Stimulated activated CD4-positive, alpha-beta T cell treated with anti-CD3 and anti-CD28 coated beads, Interleukin-4, amount 100 ng/mL, for 48 hours (primary cell): ENCODE measurements around the gene YY1.
"Not testable (repeated sequence)": the region's sequence is repeated elsewhere in the genome, so short reads cannot be mapped to it uniquely, and the experiment has no call there.

Source experiments
- DNase-seq, 2 donors: peaks; one replicate each; pipeline ENCODE4 v3.0.0-alpha.2; 2020; ENCODE audit warnings: low read depth in 2 of 2

YY1 gene

GRCh38 chr14:100243020-100243419, 4.1 kb downstream of the YY1 start:
- no peak for DNase-seq

GRCh38 chr14:100246809-100247428, 8.0 kb downstream of the YY1 start:
- no peak for DNase-seq

- no peak for DNase-seq
These were observed 12.0 kb downstream of the YY1 start for GRCh38 chr14:100250732-100251465.

- DNase-seq: no peak
These were observed 13.7 kb downstream of the YY1 start for GRCh38 chr14:100252684-100253083.

- DNase-seq: no peak
These were observed 17.5 kb downstream of the YY1 start for GRCh38 chr14:100256339-100256895.

- DNase-seq: no peak
These were observed 22.7 kb downstream of the YY1 start for GRCh38 chr14:100261621-100262020.

GRCh38 chr14:100262545-100262944, 23.6 kb downstream of the YY1 start:
- no peak for DNase-seq

GRCh38 chr14:100263141-100263540, 24.2 kb downstream of the YY1 start:
- DNase-seq: no peak

GRCh38 chr14:100267990-100268389, 29.0 kb downstream of the YY1 start:
- no peak for DNase-seq

- DNase-seq: no peak
These were observed 29.8 kb downstream of the YY1 start for GRCh38 chr14:100268591-100269207.

GRCh38 chr14:100271247-100271939, 32.4 kb downstream of the YY1 start:
- no peak for DNase-seq

GRCh38 chr14:100274250-100274649, 35.3 kb downstream of the YY1 start:
- DNase-seq: no peak

GRCh38 chr14:100275214-100275613, 36.3 kb downstream of the YY1 start:
- no peak for DNase-seq

GRCh38 chr14:100278702-100279101, 39.8 kb downstream of the YY1 start:
- no peak for DNase-seq

GRCh38 chr14:100279133-100279532, 40.2 kb downstream of the YY1 start:
- DNase-seq: no peak

- no peak for DNase-seq
These were observed 40.6 kb downstream of the YY1 start for GRCh38 chr14:100279563-100279962.

- no peak for DNase-seq
These were observed 42.5 kb downstream of the YY1 start for GRCh38 chr14:100281286-100282082.

GRCh38 chr14:100282083-100282350, 43.1 kb downstream of the YY1 start:
- DNase-seq: no peak

- no peak for DNase-seq
These were observed 43.9 kb downstream of the YY1 start for GRCh38 chr14:100282766-100283419.

GRCh38 chr14:100283436-100283835, 44.5 kb downstream of the YY1 start:
- not testable (repeated sequence) for DNase-seq
